ENCODE results near the gene WDR4.
A peak's percentile ranks its signal among the peaks of the same experiment; 100 is the strongest.
"Not testable (repeated sequence)": the region's sequence is repeated elsewhere in the genome, so short reads cannot be mapped to it uniquely, and the experiment has no call there.

WDR4 gene

DNA sequence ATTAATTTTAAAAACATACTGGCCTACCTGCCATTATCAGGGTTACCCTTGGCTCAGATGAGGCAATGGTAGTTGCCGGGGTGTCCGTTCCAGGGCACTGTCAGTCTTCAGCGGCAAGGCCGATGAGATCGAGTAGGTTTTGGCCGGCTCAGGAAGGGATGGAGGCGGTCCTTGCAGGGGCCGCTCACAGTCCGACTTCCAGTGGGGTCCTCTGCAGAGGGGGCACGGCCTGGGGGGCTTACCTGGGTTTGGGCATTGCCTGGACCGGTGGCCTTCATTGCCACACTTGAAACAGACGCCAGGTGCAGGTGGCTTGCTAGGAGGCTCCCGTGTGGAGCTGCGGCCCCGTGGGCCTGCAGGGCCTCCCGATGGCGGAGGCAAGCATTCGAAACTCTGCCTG lies 43.6 kb upstream of the WDR4 start:
- Histone ChIP-seq H3K27ac (no peak overlapping the region), H3K36me3 (no peaks in the 10 kb centered on the region), H3K27me3 (ENCODE audit: insufficient read depth, low read depth, severe bottlenecking) (no peaks in the 10 kb centered on the region), H3K9me3 (ENCODE audit: severe bottlenecking) (peaks cover 3% of the 10 kb centered on the region), H3K4me3 (ENCODE audit: low read depth, low read length) (no peak overlapping the region)
- TF ChIP-seq, protein P1, sequence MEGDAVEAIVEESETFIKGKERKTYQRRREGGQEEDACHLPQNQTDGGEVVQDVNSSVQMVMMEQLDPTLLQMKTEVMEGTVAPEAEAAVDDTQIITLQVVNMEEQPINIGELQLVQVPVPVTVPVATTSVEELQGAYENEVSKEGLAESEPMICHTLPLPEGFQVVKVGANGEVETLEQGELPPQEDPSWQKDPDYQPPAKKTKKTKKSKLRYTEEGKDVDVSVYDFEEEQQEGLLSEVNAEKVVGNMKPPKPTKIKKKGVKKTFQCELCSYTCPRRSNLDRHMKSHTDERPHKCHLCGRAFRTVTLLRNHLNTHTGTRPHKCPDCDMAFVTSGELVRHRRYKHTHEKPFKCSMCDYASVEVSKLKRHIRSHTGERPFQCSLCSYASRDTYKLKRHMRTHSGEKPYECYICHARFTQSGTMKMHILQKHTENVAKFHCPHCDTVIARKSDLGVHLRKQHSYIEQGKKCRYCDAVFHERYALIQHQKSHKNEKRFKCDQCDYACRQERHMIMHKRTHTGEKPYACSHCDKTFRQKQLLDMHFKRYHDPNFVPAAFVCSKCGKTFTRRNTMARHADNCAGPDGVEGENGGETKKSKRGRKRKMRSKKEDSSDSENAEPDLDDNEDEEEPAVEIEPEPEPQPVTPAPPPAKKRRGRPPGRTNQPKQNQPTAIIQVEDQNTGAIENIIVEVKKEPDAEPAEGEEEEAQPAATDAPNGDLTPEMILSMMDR (IDR thresholded peaks at IDR 0.05; ENCODE audit: low read depth, low read length): no peak
- DNase-seq: no peak

DNA sequence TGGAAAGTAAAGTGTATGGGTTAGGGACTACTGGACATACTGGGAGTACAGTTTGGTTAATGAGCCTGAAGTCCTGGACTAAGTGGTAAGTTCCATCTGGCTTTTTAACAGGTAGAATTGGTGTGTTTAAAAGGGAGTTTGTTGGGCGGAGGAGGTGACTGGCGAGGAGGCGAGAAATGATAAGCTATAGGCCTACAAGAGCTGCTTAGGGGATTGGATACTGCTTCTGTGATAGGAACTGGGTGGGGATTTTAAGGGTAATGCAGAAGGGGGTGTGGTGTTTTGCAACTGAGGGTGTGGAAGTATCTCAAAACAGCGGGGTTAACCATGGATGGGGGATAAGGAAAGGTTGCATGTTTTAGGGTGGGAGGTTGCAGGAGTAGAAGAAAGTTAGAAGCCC lies 42.6 kb upstream of the WDR4 start:
- Histone ChIP-seq H3K9me3 (ENCODE audit: severe bottlenecking) (peaks cover 3% of the 10 kb centered on the region), H3K4me3 (ENCODE audit: low read depth, low read length) (no peak overlapping the region), H3K27me3 (ENCODE audit: insufficient read depth, low read depth, severe bottlenecking) (no peaks in the 10 kb centered on the region), H3K27ac (no peak overlapping the region), H3K36me3 (no peaks in the 10 kb centered on the region)
- DNase-seq: no peak
- TF ChIP-seq, protein P1 (IDR thresholded peaks at IDR 0.05; ENCODE audit: low read depth, low read length): no peak

DNA sequence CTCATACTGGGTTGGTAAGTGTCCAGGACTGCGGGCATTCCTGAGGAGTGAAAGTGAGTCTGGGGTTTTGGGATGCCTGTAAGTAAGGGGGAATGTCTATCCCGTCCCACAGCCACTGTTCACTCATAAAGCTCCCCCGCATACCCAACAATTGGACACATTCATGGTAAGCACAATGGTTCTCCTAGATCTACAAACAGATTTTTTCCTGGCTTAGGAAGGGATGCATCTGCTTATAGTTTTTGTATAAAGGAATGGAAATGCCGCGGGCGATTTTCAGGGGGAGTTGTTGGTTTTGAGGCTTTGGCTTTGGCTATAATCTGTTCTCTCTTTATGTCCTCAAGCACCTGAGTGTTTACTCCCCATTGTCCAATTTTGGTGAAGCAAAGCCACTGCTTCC lies 39.0 kb upstream of the WDR4 start:
- no peaks in the 10 kb centered on the region for H3K27me3 ChIP-seq (ENCODE audit: insufficient read depth, low read depth, severe bottlenecking)
- TF ChIP-seq, protein P1 (IDR thresholded peaks at IDR 0.05; ENCODE audit: low read depth, low read length): no peak
- no peak overlapping the region for H3K4me3 ChIP-seq (ENCODE audit: low read depth, low read length)
- H3K9me3 ChIP-seq (ENCODE audit: severe bottlenecking): no peaks in the 10 kb centered on the region
- no peak for DNase-seq
- 0 out of 2 replicates have a peak, but pooled peaks cover under 1% of the 10 kb centered on the region for H3K36me3 ChIP-seq
- H3K27ac ChIP-seq: no peak overlapping the region

DNA sequence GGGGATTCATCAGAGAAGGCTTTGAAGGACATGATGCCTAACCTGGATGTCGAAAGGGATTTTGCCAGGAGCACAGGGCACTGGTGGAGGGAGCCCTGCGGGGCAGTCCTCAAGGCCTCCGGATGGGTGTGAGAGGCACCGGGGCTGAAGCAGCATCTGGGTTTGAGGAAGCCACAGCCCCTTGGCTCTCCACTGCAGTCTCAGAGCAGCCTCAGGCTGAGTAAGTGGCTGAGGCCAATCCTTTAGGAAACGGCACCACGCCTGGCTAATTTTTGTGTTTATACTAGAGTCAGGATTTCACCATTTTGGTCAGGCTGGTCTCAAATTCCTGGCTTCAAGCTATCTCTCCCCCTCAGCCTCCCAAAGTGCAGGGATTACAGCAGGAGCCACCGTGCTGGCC lies 34.1 kb upstream of the WDR4 start:
- Histone ChIP-seq H3K36me3 (peaks cover 32% of the 10 kb centered on the region), H3K27me3 (ENCODE audit: insufficient read depth, low read depth, severe bottlenecking) (no peaks in the 10 kb centered on the region), H3K4me3 (ENCODE audit: low read depth, low read length) (no peak overlapping the region), H3K9me3 (ENCODE audit: severe bottlenecking) (no peaks in the 10 kb centered on the region), H3K27ac (no peak overlapping the region)
- TF ChIP-seq, protein P1 (IDR thresholded peaks at IDR 0.05; ENCODE audit: low read depth, low read length): no peak
- DNase-seq: no peak

DNA sequence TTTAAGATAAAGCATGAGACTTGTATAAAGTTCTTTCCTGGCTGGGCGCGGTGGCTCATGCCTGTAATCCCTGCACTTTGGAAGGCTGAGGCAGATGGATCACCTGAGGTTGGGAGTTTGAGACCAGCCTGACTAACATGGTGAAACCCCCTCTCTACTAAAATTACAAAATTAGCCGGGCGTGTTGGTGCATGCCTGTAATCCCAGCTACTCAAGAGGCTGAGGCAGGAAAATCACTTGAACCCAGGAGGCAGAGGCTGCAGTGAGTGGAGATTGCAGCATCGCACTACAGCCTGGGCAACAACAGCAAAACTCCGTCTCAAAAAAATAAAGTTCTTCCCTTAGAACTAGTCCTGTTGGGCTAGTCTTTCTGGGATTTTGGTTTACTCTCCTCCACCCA lies 32.6 kb upstream of the WDR4 start:
- H3K9me3 ChIP-seq (ENCODE audit: severe bottlenecking); H3K4me3 ChIP-seq (ENCODE audit: low read depth, low read length); H3K27me3 ChIP-seq (ENCODE audit: insufficient read depth, low read depth, severe bottlenecking): not testable (repeated sequence)
- H3K36me3 ChIP-seq: peaks cover 42% of the 10 kb centered on the region
- DNase-seq: peak; percentile 76
- peak overlapping the region; percentile 60 for H3K27ac ChIP-seq

DNA sequence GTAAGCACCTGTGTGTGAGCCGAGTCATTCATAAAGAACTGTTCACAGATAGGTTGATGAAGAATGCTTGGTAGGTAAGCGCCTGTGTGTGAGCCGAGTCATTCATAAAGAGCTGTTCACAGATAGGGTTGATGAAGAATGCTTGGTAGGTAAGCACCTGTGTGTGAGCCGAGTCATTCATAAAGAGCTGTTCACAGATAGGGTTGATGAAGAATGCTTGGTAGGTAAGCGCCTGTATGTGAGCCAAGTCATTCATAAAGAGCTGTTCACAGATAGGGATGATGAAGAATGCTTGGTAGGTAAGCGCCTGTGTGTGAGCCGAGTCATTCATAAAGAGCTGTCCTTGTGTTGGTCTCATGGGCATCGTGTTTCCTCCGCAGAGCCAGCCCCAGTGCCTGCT lies 29.1 kb upstream of the WDR4 start:
- H3K27ac ChIP-seq; H3K4me3 ChIP-seq (ENCODE audit: low read depth, low read length); H3K27me3 ChIP-seq (ENCODE audit: insufficient read depth, low read depth, severe bottlenecking); DNase-seq; H3K9me3 ChIP-seq (ENCODE audit: severe bottlenecking): not testable (repeated sequence)
- H3K36me3 ChIP-seq: peaks cover 74% of the 10 kb centered on the region

DNA sequence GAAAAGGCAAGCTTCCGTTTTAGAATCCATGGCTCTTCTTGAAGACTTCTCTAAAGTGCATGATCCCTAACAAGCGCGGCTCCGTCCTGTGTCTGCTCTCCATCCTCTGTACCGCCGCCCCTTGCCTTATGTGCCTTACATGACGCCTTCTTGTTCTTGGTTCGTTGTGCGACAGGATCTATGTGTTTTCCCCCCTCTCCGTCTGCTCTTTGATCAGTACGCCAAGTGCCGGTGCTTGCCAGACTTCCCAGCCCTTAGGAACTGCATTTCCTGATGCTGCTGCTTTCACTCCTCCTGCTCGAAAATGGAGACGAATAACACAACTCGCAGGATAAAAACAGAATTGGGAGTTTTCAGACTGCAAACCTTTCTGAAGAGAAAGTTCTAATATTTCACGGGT lies 26.9 kb upstream of the WDR4 start:
- H3K36me3 ChIP-seq: peaks cover 84% of the 10 kb centered on the region
- H3K4me3 ChIP-seq (ENCODE audit: low read depth, low read length): no peak overlapping the region
- H3K9me3 ChIP-seq (ENCODE audit: severe bottlenecking): no peaks in the 10 kb centered on the region
- no peak for DNase-seq
- H3K27ac ChIP-seq: no peak overlapping the region
- TF ChIP-seq, protein P1 (IDR thresholded peaks at IDR 0.05; ENCODE audit: low read depth, low read length): no peak
- H3K27me3 ChIP-seq (ENCODE audit: insufficient read depth, low read depth, severe bottlenecking): no peaks in the 10 kb centered on the region

Measured in WERI-Rb-1 (cell line).